ENCODE results near the gene EML6.
"Not testable (repeated sequence)": the region's sequence is repeated elsewhere in the genome, so short reads cannot be mapped to it uniquely, and the experiment has no call there.

Gene EML6

GRCh38 chr2:54866179-54866578 lies 142.7 kb downstream of the EML6 start:
- Mint-ChIP-seq H3K4me3 (no peak overlapping the region), H3K27me3 (ENCODE audit: low read depth) (no peaks in the 10 kb centered on the region), H3K4me1 (peaks cover 14% of the 10 kb centered on the region), H3K36me3 (ENCODE audit: low read depth) (no peaks in the 10 kb centered on the region), H3K27ac (no peak overlapping the region), H3K9me3 (peaks cover 4% of the 10 kb centered on the region)
- no peak for TF ChIP-seq CTCF (IDR thresholded peaks at IDR 0.05; ENCODE audit: unreplicated experiment in 3 of 3)

- no peaks in the 10 kb centered on the region for H3K27me3 Mint-ChIP-seq (ENCODE audit: low read depth)
- no peak for TF ChIP-seq CTCF (IDR thresholded peaks at IDR 0.05; ENCODE audit: unreplicated experiment in 3 of 3)
- H3K27ac Mint-ChIP-seq, result no peak overlapping the region
- H3K4me1 Mint-ChIP-seq, result peaks cover 18% of the 10 kb centered on the region
- H3K4me3 Mint-ChIP-seq, result no peak overlapping the region
- no peaks in the 10 kb centered on the region for H3K36me3 Mint-ChIP-seq (ENCODE audit: low read depth)
- H3K9me3 Mint-ChIP-seq, result no peaks in the 10 kb centered on the region
These were observed 143.4 kb downstream of the EML6 start for GRCh38 chr2:54866868-54867267.

- Mint-ChIP-seq H3K27me3 (ENCODE audit: low read depth) (no peaks in the 10 kb centered on the region), H3K27ac (no peak overlapping the region), H3K4me1 (peaks cover 22% of the 10 kb centered on the region), H3K36me3 (ENCODE audit: low read depth) (no peaks in the 10 kb centered on the region), H3K4me3 (no peak overlapping the region), H3K9me3 (no peaks in the 10 kb centered on the region)
- no peak for TF ChIP-seq CTCF (IDR thresholded peaks at IDR 0.05; ENCODE audit: unreplicated experiment in 3 of 3)
These were observed 144.0 kb downstream of the EML6 start for GRCh38 chr2:54867457-54867856.

GRCh38 chr2:54871457-54872107 lies 148.1 kb downstream of the EML6 start:
- TF ChIP-seq CTCF (IDR thresholded peaks at IDR 0.05; ENCODE audit: unreplicated experiment in 3 of 3), result no peak
- Mint-ChIP-seq H3K36me3 (ENCODE audit: low read depth) (no peaks in the 10 kb centered on the region), H3K4me3 (no peak overlapping the region), H3K27ac (peak overlapping the region in 1 of 3 experiments; percentile 75), H3K9me3 (no peaks in the 10 kb centered on the region), H3K4me1 (peaks cover 36% of the 10 kb centered on the region), H3K27me3 (ENCODE audit: low read depth) (no peaks in the 10 kb centered on the region)

GRCh38 chr2:54872780-54873179 lies 149.3 kb downstream of the EML6 start:
- Mint-ChIP-seq H3K36me3 (ENCODE audit: low read depth) (no peaks in the 10 kb centered on the region), H3K9me3 (no peaks in the 10 kb centered on the region), H3K27me3 (ENCODE audit: low read depth) (no peaks in the 10 kb centered on the region), H3K4me1 (peaks cover 36% of the 10 kb centered on the region), H3K27ac (peak overlapping the region in 2 of 3 experiments; percentile 12 to 26), H3K4me3 (no peak overlapping the region)
- no peak for TF ChIP-seq CTCF (IDR thresholded peaks at IDR 0.05; ENCODE audit: unreplicated experiment in 3 of 3)

- not testable (repeated sequence) for H3K9me3 Mint-ChIP-seq; H3K36me3 Mint-ChIP-seq (ENCODE audit: low read depth); H3K4me3 Mint-ChIP-seq; H3K27me3 Mint-ChIP-seq (ENCODE audit: low read depth)
- peaks cover 36% of the 10 kb centered on the region for H3K4me1 Mint-ChIP-seq
- H3K27ac Mint-ChIP-seq, result peak overlapping the region in 1 of 3 experiments; percentile 12
These were observed 149.8 kb downstream of the EML6 start for GRCh38 chr2:54873236-54873635.

All from nephron (organoid).